HEK293 (cell line): ENCODE measurements around the gene ZFYVE1.
A peak's percentile ranks its signal among the peaks of the same experiment; 100 is the strongest.
"Not testable (repeated sequence)": the region's sequence is repeated elsewhere in the genome, so short reads cannot be mapped to it uniquely, and the experiment has no call there.

Source experiments
- CTCF ChIA-PET: fragments of 350-600 bp; formaldehyde crosslinking; extraction: SDS; loops from one replicate; lab custom pipeline; 2021; ENCODE audit warnings: antibody characterized with exemption; lab: Yijun Ruan, JAX
- POLR2A ChIA-PET: fragments of 300-600 bp; formaldehyde crosslinking; extraction: SDS; loops from one replicate; lab custom pipeline; 2020; ENCODE audit warnings: antibody characterized with exemption, inconsistent platforms; lab: Yijun Ruan, JAX
- H3K27ac ChIP-seq: fragments of 200-500 bp; sonication (Bioruptor generic); 2 replicates; pipeline ENCODE4 v1.5.1; 2014; ENCODE audit warnings: low read depth, low read length, control low read depth, inconsistent platforms; ENCODE audit errors: extremely low read depth
- H3K36me3 ChIP-seq, 2 experiments: fragments of 200-500 bp in 1 of 2; sonication (Bioruptor generic) in 1 of 2; 1 replicate in 1 of 2; 2 replicates in 1 of 2; pipeline ENCODE4 v1.5.1; 2014 to 2017; ENCODE audit warnings: inconsistent platforms in 2 of 2, low read length in 2 of 2; ENCODE audit not compliant: control insufficient read depth in 2 of 2, insufficient read depth in 1 of 2
- H3K4me1 ChIP-seq: fragments of 200-500 bp; sonication (Bioruptor generic); 2 replicates; pipeline ENCODE4 v1.5.1; 2014; ENCODE audit warnings: mild to moderate bottlenecking, low read length, inconsistent platforms; ENCODE audit not compliant: control insufficient read depth, insufficient read depth
- H3K4me3 ChIP-seq: 2 replicates; pipeline ENCODE4 v1.5.1; 2011; ENCODE audit warnings: low read depth, mild to moderate bottlenecking, control low read depth, low read length, moderate library complexity
- H3K9me3 ChIP-seq: fragments of 200-500 bp; sonication (Bioruptor generic); 2 replicates; pipeline ENCODE4 v1.5.1; 2014; ENCODE audit warnings: low read depth, low read length, inconsistent platforms; ENCODE audit not compliant: control insufficient read depth, insufficient read depth
- BCL11A ChIP-seq: fragments of 450-650 bp; formaldehyde crosslinking; IDR thresholded peaks from 2 replicates; pipeline ENCODE4 v1.5.1; 2016; ENCODE audit warnings: low read depth, missing biosample characterization, missing genetic modification characterization
- EGR2 ChIP-seq: fragments of 450-650 bp; formaldehyde crosslinking; IDR thresholded peaks from 2 replicates; pipeline ENCODE4 v1.5.1; 2016; ENCODE audit warnings: low read depth, missing biosample characterization, missing genetic modification characterization
- GLIS1 ChIP-seq: fragments of 450-650 bp; formaldehyde crosslinking; IDR thresholded peaks from 2 replicates; pipeline ENCODE4 v1.5.1; 2016; ENCODE audit warnings: missing biosample characterization, missing genetic modification characterization
- GLIS2 ChIP-seq: fragments of 450-650 bp; formaldehyde crosslinking; IDR thresholded peaks from 2 replicates; pipeline ENCODE4 v1.5.1; 2016; ENCODE audit warnings: missing biosample characterization, missing genetic modification characterization
- KLF9 ChIP-seq: fragments of 450-650 bp; formaldehyde crosslinking; IDR thresholded peaks from 2 replicates; pipeline ENCODE4 v1.5.1; 2016; ENCODE audit warnings: missing biosample characterization, missing genetic modification characterization, low read depth
- SALL2 ChIP-seq: fragments of 450-650 bp; formaldehyde crosslinking; IDR thresholded peaks from 2 replicates; pipeline ENCODE4 v1.5.0; 2017; ENCODE audit warnings: missing biosample characterization, mild to moderate bottlenecking, missing genetic modification characterization, borderline replicate concordance
- SP3 ChIP-seq: fragments of 450-650 bp; formaldehyde crosslinking; IDR thresholded peaks from 2 replicates; pipeline ENCODE4 v1.5.1; 2016; ENCODE audit warnings: missing biosample characterization, missing genetic modification characterization
- SP7 ChIP-seq: fragments of 450-650 bp; formaldehyde crosslinking; IDR thresholded peaks from 2 replicates; pipeline ENCODE4 v1.5.1; 2016; ENCODE audit warnings: missing biosample characterization, missing genetic modification characterization
- YY2 ChIP-seq: fragments of 450-650 bp; formaldehyde crosslinking; IDR thresholded peaks from 2 replicates; pipeline ENCODE4 v1.5.1; 2016; ENCODE audit warnings: missing biosample characterization, missing genetic modification characterization
- ZBTB17 ChIP-seq: fragments of 450-650 bp; formaldehyde crosslinking; IDR thresholded peaks from 2 replicates; pipeline ENCODE4 v1.5.1; 2016; ENCODE audit warnings: missing biosample characterization, missing genetic modification characterization
- ZBTB21 ChIP-seq: fragments of 450-650 bp; formaldehyde crosslinking; IDR thresholded peaks from 2 replicates; pipeline ENCODE4 v1.5.1; 2017; ENCODE audit warnings: missing biosample characterization, missing genetic modification characterization
- ZBTB48 ChIP-seq: fragments of 450-650 bp; formaldehyde crosslinking; IDR thresholded peaks from 2 replicates; pipeline ENCODE4 v1.5.1; 2016; ENCODE audit warnings: missing biosample characterization, missing genetic modification characterization
- ZFP69B ChIP-seq: fragments of 450-650 bp; formaldehyde crosslinking; IDR thresholded peaks from 2 replicates; pipeline ENCODE4 v1.5.1; 2016; ENCODE audit warnings: missing biosample characterization, missing genetic modification characterization
- ZNF10 ChIP-seq: fragments of 450-650 bp; formaldehyde crosslinking; IDR thresholded peaks from 2 replicates; pipeline ENCODE4 v1.5.1; 2017; ENCODE audit warnings: missing biosample characterization, missing genetic modification characterization
- ZNF112 ChIP-seq: fragments of 450-650 bp; formaldehyde crosslinking; IDR thresholded peaks from 2 replicates; pipeline ENCODE4 v1.5.0; 2017; ENCODE audit warnings: missing biosample characterization, missing genetic modification characterization
- ZNF169 ChIP-seq: fragments of 450-650 bp; formaldehyde crosslinking; IDR thresholded peaks from 2 replicates; pipeline ENCODE4 v1.5.1; 2016; ENCODE audit warnings: missing biosample characterization, missing genetic modification characterization
- ZNF184 ChIP-seq: fragments of 450-650 bp; IDR thresholded peaks from 2 replicates; pipeline ENCODE4 v1.5.1; 2018; ENCODE audit warnings: missing biosample characterization, mild to moderate bottlenecking, missing genetic modification characterization
- ZNF223 ChIP-seq: fragments of 450-650 bp; formaldehyde crosslinking; IDR thresholded peaks from 2 replicates; pipeline ENCODE4 v1.5.1; 2016; ENCODE audit warnings: missing biosample characterization, missing genetic modification characterization
- ZNF24 ChIP-seq: fragments of 450-650 bp; formaldehyde crosslinking; IDR thresholded peaks from 2 replicates; pipeline ENCODE4 v1.5.1; 2016; ENCODE audit warnings: missing biosample characterization, missing genetic modification characterization
- ZNF248 ChIP-seq: fragments of 450-650 bp; formaldehyde crosslinking; IDR thresholded peaks from 2 replicates; pipeline ENCODE4 v1.5.1; 2017; ENCODE audit warnings: missing biosample characterization, missing genetic modification characterization
- ZNF311 ChIP-seq: fragments of 450-650 bp; formaldehyde crosslinking; IDR thresholded peaks from 2 replicates; pipeline ENCODE4 v1.5.1; 2017; ENCODE audit warnings: missing biosample characterization, missing genetic modification characterization, borderline replicate concordance
- ZNF366 ChIP-seq: fragments of 450-650 bp; formaldehyde crosslinking; conservative IDR thresholded peaks from 2 replicates; pipeline ENCODE4 v1.5.1; 2016; ENCODE audit warnings: missing biosample characterization, missing genetic modification characterization
- ZNF394 ChIP-seq: fragments of 450-650 bp; formaldehyde crosslinking; IDR thresholded peaks from 2 replicates; pipeline ENCODE4 v1.5.1; 2016; ENCODE audit warnings: missing biosample characterization, missing genetic modification characterization, mild to moderate bottlenecking, moderate library complexity, borderline replicate concordance
- ZNF473 ChIP-seq: fragments of 450-650 bp; formaldehyde crosslinking; IDR thresholded peaks from 2 replicates; pipeline ENCODE4 v1.5.1; 2017; ENCODE audit warnings: missing biosample characterization, missing genetic modification characterization
- ZNF501 ChIP-seq: fragments of 450-650 bp; formaldehyde crosslinking; IDR thresholded peaks from 2 replicates; pipeline ENCODE4 v1.5.1; 2016; ENCODE audit warnings: missing biosample characterization, missing genetic modification characterization
- ZNF621 ChIP-seq: fragments of 450-650 bp; formaldehyde crosslinking; IDR thresholded peaks from 2 replicates; pipeline ENCODE4 v1.5.1; 2017; ENCODE audit warnings: missing biosample characterization, missing genetic modification characterization
- ZNF624 ChIP-seq: fragments of 450-650 bp; formaldehyde crosslinking; IDR thresholded peaks from 2 replicates; pipeline ENCODE4 v1.5.1; 2017; ENCODE audit warnings: missing biosample characterization, missing genetic modification characterization
- ZNF776 ChIP-seq: fragments of 450-650 bp; formaldehyde crosslinking; IDR thresholded peaks from 2 replicates; pipeline ENCODE4 v1.5.0; 2017; ENCODE audit warnings: missing biosample characterization, missing genetic modification characterization, borderline replicate concordance
- ZNF777 ChIP-seq: fragments of 450-650 bp; formaldehyde crosslinking; IDR thresholded peaks from 2 replicates; pipeline ENCODE4 v1.5.1; 2017; ENCODE audit warnings: missing biosample characterization, missing genetic modification characterization, borderline replicate concordance
- TF ChIP-seq, protein P1 (sequence below): fragments of 450-650 bp; formaldehyde crosslinking; IDR thresholded peaks from 2 replicates; pipeline ENCODE4 v1.5.1; 2016; ENCODE audit warnings: missing biosample characterization, missing genetic modification characterization
- TF ChIP-seq, protein P2 (sequence below): fragments of 450-650 bp; formaldehyde crosslinking; IDR thresholded peaks from 2 replicates; pipeline ENCODE4 v1.5.1; 2017; ENCODE audit warnings: missing biosample characterization, missing genetic modification characterization
- TF ChIP-seq, protein P3 (sequence below): fragments of 450-650 bp; formaldehyde crosslinking; IDR thresholded peaks from 2 replicates; pipeline ENCODE4 v1.5.1; 2017; ENCODE audit warnings: missing biosample characterization, missing genetic modification characterization

The ZFYVE1 gene

DNA sequence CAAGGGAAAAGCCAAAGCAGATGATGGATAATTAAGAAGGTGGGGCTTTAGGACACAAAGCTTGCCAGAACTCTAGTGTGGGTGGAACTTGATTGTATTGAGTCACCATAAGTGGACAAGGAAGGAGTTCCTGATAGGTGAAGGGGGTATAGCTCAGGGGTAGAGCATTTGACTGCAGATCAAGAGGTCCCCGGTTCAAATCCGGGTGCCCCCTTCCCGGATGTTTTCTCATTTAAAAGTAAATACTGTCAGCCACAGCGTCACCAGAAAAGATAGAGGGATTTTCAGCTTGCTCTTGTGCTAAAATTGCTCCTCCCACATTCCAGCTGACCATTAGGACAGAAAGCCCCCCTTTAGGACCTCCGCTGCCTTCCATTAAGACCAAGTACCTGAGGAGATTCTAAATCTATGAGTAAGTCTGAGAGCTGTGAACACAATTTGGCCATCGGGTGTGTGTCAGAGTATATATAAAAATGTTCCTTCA is 64.0 kb downstream of the ZFYVE1 start (continued):
- peak; percentile 66; the same call in 1 of the 2 replicates for TF ChIP-seq ZNF184
- TF ChIP-seq SP3 = peak; percentile 44
- TF ChIP-seq ZNF366 (tag by site-specific recombination) = peak; percentile 97
- TF ChIP-seq ZNF501 (tag by site-specific recombination) = peak; percentile 70; the same call in 1 of the 2 replicates
- TF ChIP-seq EGR2 (tag by site-specific recombination) = 0 out of 2 replicates have a peak, but pooled peaks have one; percentile 24
- TF ChIP-seq SP7 (tag by site-specific recombination) = peak; percentile 43; the same call in 1 of the 2 replicates
- peak; percentile 91 for TF ChIP-seq ZNF10
- TF ChIP-seq, protein P1, sequence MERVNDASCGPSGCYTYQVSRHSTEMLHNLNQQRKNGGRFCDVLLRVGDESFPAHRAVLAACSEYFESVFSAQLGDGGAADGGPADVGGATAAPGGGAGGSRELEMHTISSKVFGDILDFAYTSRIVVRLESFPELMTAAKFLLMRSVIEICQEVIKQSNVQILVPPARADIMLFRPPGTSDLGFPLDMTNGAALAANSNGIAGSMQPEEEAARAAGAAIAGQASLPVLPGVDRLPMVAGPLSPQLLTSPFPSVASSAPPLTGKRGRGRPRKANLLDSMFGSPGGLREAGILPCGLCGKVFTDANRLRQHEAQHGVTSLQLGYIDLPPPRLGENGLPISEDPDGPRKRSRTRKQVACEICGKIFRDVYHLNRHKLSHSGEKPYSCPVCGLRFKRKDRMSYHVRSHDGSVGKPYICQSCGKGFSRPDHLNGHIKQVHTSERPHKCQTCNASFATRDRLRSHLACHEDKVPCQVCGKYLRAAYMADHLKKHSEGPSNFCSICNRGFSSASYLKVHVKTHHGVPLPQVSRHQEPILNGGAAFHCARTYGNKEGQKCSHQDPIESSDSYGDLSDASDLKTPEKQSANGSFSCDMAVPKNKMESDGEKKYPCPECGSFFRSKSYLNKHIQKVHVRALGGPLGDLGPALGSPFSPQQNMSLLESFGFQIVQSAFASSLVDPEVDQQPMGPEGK (tag by site-specific recombination) = peak; percentile 65
- 0 out of 2 replicates have a peak, but pooled peaks have one; percentile 37 for TF ChIP-seq KLF9 (tag by site-specific recombination)

DNA sequence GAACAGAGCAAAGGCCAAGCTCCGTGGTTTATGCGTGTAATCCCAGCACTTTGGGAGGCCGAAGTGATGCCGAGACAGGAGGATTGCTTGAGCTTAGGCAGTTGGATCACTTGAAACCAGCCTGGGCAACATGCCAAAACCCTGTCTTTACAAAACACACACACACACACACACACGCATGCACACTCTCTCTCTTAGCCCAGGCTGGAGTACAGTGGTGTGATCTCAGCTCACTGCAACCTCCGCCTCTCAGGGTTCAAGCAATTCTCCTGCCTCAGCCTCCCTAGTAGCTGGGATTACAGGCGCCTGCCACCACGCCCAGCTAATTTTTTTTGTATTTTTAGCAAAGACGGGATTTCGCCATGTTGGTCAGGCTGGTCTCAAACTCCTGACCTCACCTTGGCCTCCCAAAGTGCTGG is 64.6 kb downstream of the ZFYVE1 start:
- not testable (repeated sequence) for H3K4me1 ChIP-seq, H3K9me3 ChIP-seq, H3K27ac ChIP-seq, H3K4me3 ChIP-seq
- ChIA-PET CTCF (interaction anchor here (1.0 to 3.0 kb wide), 2 partner anchors 14 to 97 kb away, joined by 3 to 14 read pairs; no protein-coding TSS in a partner anchor), POLR2A (interaction anchor here (0.7 to 2.2 kb wide), 6 partner anchors 13 to 528 kb away, joined by 3 to 6 read pairs (median 3); partner anchors contain the start of genes DPF3, RBM25 and RIOX1)
- peaks cover 4 to 46% of the 10 kb centered on the region in 2 experiments; a peak in 2 of 3 replicates for H3K36me3 ChIP-seq
- TF ChIP-seq ZNF624 (0 out of 2 replicates have a peak, but pooled peaks have one; percentile 49), BCL11A (tag by site-specific recombination) (0 out of 2 replicates have a peak, but pooled peaks have one; percentile 21), ZNF621 (0 out of 2 replicates have a peak, but pooled peaks have one; percentile 47), ZBTB21 (0 out of 2 replicates have a peak, but pooled peaks have one; percentile 9), ZBTB17 (tag by site-specific recombination) (peak; percentile 39), YY2 (tag by site-specific recombination) (peak; percentile 63; the same call in 1 of the 2 replicates), ZNF223 (tag by site-specific recombination) (0 out of 2 replicates have a peak, but pooled peaks have one; percentile 47), ZNF248 (tag by site-specific recombination) (peak; percentile 81), ZNF112 (tag by site-specific recombination) (0 out of 2 replicates have a peak, but pooled peaks have one; percentile 47), GLIS2 (peak; percentile 28; the same call in 1 of the 2 replicates), ZNF777 (tag by site-specific recombination) (peak; percentile 49; the same call in 1 of the 2 replicates), ZBTB48 (tag by site-specific recombination) (peak; percentile 74), ZNF311 (0 out of 2 replicates have a peak, but pooled peaks have one; percentile 43), ZNF776 (tag by site-specific recombination) (peak; percentile 90; the same call in 1 of the 2 replicates), ZNF394 (tag by site-specific recombination) (peak; percentile 8; the same call in 1 of the 2 replicates), GLIS1 (tag by site-specific recombination) (peak; percentile 63), ZNF24 (tag by site-specific recombination) (peak; percentile 64), SALL2 (tag by site-specific recombination) (peak; percentile 28; the same call in 1 of the 2 replicates), ZNF473 (tag by site-specific recombination) (peak; percentile 66; the same call in 1 of the 2 replicates), ZNF169 (peak; percentile 86; the same call in 1 of the 2 replicates), ZFP69B (tag by site-specific recombination) (peak; percentile 64; the same call in 1 of the 2 replicates)
- TF ChIP-seq, protein P2, sequence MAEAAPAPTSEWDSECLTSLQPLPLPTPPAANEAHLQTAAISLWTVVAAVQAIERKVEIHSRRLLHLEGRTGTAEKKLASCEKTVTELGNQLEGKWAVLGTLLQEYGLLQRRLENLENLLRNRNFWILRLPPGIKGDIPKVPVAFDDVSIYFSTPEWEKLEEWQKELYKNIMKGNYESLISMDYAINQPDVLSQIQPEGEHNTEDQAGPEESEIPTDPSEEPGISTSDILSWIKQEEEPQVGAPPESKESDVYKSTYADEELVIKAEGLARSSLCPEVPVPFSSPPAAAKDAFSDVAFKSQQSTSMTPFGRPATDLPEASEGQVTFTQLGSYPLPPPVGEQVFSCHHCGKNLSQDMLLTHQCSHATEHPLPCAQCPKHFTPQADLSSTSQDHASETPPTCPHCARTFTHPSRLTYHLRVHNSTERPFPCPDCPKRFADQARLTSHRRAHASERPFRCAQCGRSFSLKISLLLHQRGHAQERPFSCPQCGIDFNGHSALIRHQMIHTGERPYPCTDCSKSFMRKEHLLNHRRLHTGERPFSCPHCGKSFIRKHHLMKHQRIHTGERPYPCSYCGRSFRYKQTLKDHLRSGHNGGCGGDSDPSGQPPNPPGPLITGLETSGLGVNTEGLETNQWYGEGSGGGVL (tag by site-specific recombination) = peak; percentile 84
- TF ChIP-seq, protein P3, sequence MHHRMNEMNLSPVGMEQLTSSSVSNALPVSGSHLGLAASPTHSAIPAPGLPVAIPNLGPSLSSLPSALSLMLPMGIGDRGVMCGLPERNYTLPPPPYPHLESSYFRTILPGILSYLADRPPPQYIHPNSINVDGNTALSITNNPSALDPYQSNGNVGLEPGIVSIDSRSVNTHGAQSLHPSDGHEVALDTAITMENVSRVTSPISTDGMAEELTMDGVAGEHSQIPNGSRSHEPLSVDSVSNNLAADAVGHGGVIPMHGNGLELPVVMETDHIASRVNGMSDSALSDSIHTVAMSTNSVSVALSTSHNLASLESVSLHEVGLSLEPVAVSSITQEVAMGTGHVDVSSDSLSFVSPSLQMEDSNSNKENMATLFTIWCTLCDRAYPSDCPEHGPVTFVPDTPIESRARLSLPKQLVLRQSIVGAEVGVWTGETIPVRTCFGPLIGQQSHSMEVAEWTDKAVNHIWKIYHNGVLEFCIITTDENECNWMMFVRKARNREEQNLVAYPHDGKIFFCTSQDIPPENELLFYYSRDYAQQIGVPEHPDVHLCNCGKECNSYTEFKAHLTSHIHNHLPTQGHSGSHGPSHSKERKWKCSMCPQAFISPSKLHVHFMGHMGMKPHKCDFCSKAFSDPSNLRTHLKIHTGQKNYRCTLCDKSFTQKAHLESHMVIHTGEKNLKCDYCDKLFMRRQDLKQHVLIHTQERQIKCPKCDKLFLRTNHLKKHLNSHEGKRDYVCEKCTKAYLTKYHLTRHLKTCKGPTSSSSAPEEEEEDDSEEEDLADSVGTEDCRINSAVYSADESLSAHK = peak; percentile 95
